GM18498 (cell line): ENCODE data around the gene UPF1.
"Not testable (repeated sequence)": the region's sequence is repeated elsewhere in the genome, so short reads cannot be mapped to it uniquely, and the experiment has no call there.

ENCODE experiments used
- ATAC-seq: cut with Tn5 transposase; IDR thresholded peaks from one replicate; pipeline ENCODE4 v1.9.1; 2021; ENCODE audit warnings: mild to moderate bottlenecking, moderate library complexity; ENCODE audit not compliant: unreplicated experiment

The UPF1 gene

DNA sequence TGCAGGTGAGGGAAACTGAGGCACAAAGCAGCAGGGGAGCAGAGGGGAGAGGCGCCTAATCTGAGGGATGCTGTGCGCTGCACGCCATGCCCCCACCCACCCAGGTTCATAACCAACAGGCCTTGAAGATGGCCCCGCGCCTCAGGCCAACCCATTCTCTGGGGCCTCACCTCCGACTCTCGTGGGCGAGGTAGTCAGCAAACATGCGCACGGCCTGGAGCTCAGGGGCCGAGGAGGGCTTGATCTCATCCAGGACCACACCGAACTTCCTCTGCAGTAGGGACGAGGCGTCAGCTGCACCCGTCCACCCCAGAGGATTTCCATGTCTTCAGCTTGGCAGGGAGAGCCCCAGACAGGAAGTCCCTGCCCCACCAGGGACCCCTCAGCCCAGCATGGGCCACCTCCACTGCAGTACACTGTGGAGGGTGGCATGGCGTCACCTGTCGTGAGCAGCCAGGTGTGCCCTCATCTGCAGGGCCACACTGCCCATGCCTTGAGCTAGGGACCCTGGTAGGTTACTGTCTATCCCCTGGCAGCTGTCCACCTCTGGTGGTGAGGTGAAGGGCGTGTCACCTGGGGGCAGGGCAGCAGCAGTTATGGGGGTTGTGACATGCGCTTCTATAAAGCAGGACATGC is 79.2 kb downstream of the UPF1 start:
- no peak for ATAC-seq

DNA sequence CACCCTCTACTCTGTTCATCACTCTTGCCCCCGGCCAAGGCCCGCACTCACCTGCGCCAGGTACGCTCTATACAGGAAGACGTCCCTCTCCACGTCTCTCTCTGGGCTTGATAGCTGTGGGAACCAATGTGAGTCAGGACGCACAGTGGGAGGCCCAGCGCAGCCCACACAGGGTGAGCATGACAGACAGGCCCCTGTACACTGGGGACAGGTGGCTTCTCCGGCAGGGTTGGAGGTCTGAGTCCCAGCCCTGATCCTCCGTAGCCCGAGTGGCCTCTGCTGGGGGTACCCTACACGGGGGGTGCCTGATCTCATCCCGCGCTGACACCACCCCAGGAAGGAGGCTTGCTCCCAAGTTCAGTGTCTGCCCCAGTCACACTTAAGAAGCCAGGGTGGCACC is 81.2 kb downstream of the UPF1 start:
- ATAC-seq, result no peak

DNA sequence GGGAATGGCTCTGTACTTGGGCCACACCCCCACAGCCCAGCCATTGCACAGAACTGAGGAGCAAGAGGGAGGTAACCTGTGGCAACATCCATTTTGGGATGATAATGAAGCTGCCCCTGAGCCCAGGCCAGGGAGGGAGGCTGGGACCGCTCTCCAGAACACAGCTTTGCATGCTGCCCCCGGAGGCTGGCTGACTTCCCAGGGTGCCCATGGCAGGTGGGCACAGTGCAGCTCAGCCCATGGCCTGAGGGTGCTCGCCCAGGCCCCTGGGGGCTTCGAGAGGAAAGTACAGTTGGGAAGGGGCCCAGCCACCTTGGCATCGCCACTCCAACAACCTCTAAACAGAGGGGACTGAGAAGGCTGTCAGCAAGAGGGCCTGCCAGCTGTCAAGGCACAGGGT is 81.7 kb downstream of the UPF1 start:
- no peak for ATAC-seq

DNA sequence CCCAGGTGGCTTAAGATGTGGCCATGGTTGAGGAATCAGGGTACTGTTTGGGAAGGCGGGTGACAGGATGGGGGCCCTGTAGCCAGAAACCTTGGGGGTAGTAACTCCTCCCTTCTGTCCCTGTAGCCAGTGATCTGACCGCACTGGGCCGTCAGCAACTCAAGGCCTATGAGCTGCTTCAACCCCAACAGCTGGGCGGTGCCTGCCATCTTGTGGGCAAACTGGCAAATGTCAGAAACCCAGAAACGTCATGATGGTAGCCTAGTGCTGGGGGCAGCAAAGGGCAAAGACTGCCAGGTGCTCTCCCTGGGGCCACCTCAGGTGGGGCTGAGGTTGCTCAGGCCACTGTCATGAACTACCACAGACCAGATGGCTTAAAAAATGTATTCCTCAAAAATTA is 83.9 kb downstream of the UPF1 start:
- ATAC-seq, result no peak

GRCh38 chr19:18917593-18917992 is 85.8 kb downstream of the UPF1 start:
- ATAC-seq, result not testable (repeated sequence)
